PFSK-1 (cell line): Measurements from ENCODE around the gene SELENOP.

Experiments used
- FOXP2 ChIP-seq: optimal IDR thresholded peaks from 2 replicates; pipeline ENCODE3; 2011; ENCODE audit warnings: borderline replicate concordance, control low read depth, inconsistent platforms; ENCODE audit not compliant: insufficient read depth; ENCODE audit errors: extremely low read length, extremely low read depth
- POLR2AphosphoS5 ChIP-seq: IDR thresholded peaks from 2 replicates; pipeline ENCODE4 v1.6.1; 2012; ENCODE audit warnings: low read depth, mild to moderate bottlenecking, control low read depth, low read length, moderate library complexity
- REST ChIP-seq, 2 experiments: IDR thresholded peaks; 2 replicates each; pipeline versions ENCODE4 v1.6.1 to v1.8.0; 2011 to 2012; ENCODE audit warnings: low read depth in 2 of 2, low read length in 2 of 2, control low read depth in 1 of 2, inconsistent platforms in 1 of 2, mild to moderate bottlenecking in 1 of 2, moderate library complexity in 1 of 2; ENCODE audit not compliant: insufficient read depth in 1 of 2
- SIN3A ChIP-seq: IDR thresholded peaks from 2 replicates; pipeline ENCODE4 v1.6.1; 2012; ENCODE audit warnings: mild to moderate bottlenecking, low read length, moderate library complexity, borderline replicate concordance; ENCODE audit not compliant: insufficient read depth
- TAF1 ChIP-seq: IDR thresholded peaks from 2 replicates; pipeline ENCODE4 v1.6.1; 2012; ENCODE audit warnings: low read length, control low read depth, borderline replicate concordance; ENCODE audit not compliant: insufficient read depth

SELENOP gene

GRCh38 chr5:42842921-42843641 lies 31.4 kb upstream of the SELENOP start:
- TF ChIP-seq REST (IDR thresholded peaks at IDR 0.05; ENCODE audit: insufficient read depth in 1 of 2, low read depth in 2 of 2, low read length in 2 of 2): no peak
- no peak for TF ChIP-seq SIN3A
- TF ChIP-seq TAF1: no peak
- TF ChIP-seq FOXP2: no peak
- TF ChIP-seq POLR2AphosphoS5: no peak

- TF ChIP-seq TAF1 (no peak), POLR2AphosphoS5 (no peak), SIN3A (no peak), REST (IDR thresholded peaks at IDR 0.05; ENCODE audit: insufficient read depth in 1 of 2, low read depth in 2 of 2, low read length in 2 of 2) (no peak), FOXP2 (no peak)
Measured at GRCh38 chr5:42840842-42841567, 29.3 kb upstream of the SELENOP start.

GRCh38 chr5:42840269-42840668 lies 28.6 kb upstream of the SELENOP start:
- TF ChIP-seq FOXP2 (no peak), POLR2AphosphoS5 (no peak), REST (IDR thresholded peaks at IDR 0.05; ENCODE audit: insufficient read depth in 1 of 2, low read depth in 2 of 2, low read length in 2 of 2) (no peak), SIN3A (no peak), TAF1 (no peak)

- TF ChIP-seq TAF1: no peak
- TF ChIP-seq REST (IDR thresholded peaks at IDR 0.05; ENCODE audit: insufficient read depth in 1 of 2, low read depth in 2 of 2, low read length in 2 of 2): no peak
- TF ChIP-seq FOXP2: no peak
- no peak for TF ChIP-seq SIN3A
- no peak for TF ChIP-seq POLR2AphosphoS5
Measured at GRCh38 chr5:42839196-42839595, 27.5 kb upstream of the SELENOP start.

- TF ChIP-seq FOXP2 (no peak), SIN3A (no peak), REST (IDR thresholded peaks at IDR 0.05; ENCODE audit: insufficient read depth in 1 of 2, low read depth in 2 of 2, low read length in 2 of 2) (no peak), TAF1 (no peak), POLR2AphosphoS5 (no peak)
Measured at GRCh38 chr5:42837601-42838000, 25.9 kb upstream of the SELENOP start.
